PC-3 (cell line): ENCODE results near the gene TCP11.

ENCODE experiments used
- EZH2 ChIP-seq: fragments of 300-600 bp; sonication (generic); IDR thresholded peaks from one replicate; pipeline ENCODE4 v1.6.1; 2017; ENCODE audit warnings: antibody characterized with exemption, mild to moderate bottlenecking, low read length; ENCODE audit not compliant: unreplicated experiment
- TF ChIP-seq, protein P1 (sequence below): fragments of 300-600 bp; sonication (generic); conservative IDR thresholded peaks from 2 replicates; pipeline ENCODE4 v1.5.1; 2017; ENCODE audit warnings: antibody characterized with exemption, low read depth, mild to moderate bottlenecking, low read length

DNA sequence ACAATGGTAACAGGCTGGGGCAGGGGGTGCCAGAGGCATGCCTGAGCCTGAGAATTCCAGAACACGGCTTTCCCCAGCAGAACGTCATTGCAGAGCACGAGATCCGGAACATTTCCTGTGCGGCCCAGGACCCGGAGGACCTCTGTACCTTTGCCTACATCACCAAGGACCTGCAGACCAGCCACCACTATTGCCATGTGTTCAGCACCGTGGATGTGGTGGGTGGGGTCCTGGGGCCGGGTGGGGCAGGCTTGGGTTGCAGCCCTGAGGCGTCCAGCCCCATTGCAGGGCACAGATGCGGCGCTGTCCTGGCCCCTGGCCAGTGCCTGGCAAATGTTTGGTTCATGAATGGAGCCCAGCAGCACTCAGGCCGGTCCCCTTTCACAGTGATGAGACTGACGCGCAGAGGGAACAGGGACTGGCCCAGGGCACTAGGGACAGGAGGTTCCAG lies 57.1 kb downstream of the TCP11 start:
- TF ChIP-seq, protein P1, sequence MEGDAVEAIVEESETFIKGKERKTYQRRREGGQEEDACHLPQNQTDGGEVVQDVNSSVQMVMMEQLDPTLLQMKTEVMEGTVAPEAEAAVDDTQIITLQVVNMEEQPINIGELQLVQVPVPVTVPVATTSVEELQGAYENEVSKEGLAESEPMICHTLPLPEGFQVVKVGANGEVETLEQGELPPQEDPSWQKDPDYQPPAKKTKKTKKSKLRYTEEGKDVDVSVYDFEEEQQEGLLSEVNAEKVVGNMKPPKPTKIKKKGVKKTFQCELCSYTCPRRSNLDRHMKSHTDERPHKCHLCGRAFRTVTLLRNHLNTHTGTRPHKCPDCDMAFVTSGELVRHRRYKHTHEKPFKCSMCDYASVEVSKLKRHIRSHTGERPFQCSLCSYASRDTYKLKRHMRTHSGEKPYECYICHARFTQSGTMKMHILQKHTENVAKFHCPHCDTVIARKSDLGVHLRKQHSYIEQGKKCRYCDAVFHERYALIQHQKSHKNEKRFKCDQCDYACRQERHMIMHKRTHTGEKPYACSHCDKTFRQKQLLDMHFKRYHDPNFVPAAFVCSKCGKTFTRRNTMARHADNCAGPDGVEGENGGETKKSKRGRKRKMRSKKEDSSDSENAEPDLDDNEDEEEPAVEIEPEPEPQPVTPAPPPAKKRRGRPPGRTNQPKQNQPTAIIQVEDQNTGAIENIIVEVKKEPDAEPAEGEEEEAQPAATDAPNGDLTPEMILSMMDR = no peak
- TF ChIP-seq EZH2 = no peak
